RKO (cell line): Measurements from ENCODE around the gene PLEKHF1.
"Not testable (repeated sequence)": the region's sequence is repeated elsewhere in the genome, so short reads cannot be mapped to it uniquely, and the experiment has no call there.

Source experiments
- DNase-seq: peaks from one replicate; pipeline ENCODE4 v3.0.0-alpha.2; 2016; ENCODE audit warnings: low spot score

Gene PLEKHF1, protein sequence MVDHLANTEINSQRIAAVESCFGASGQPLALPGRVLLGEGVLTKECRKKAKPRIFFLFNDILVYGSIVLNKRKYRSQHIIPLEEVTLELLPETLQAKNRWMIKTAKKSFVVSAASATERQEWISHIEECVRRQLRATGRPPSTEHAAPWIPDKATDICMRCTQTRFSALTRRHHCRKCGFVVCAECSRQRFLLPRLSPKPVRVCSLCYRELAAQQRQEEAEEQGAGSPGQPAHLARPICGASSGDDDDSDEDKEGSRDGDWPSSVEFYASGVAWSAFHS

DNA sequence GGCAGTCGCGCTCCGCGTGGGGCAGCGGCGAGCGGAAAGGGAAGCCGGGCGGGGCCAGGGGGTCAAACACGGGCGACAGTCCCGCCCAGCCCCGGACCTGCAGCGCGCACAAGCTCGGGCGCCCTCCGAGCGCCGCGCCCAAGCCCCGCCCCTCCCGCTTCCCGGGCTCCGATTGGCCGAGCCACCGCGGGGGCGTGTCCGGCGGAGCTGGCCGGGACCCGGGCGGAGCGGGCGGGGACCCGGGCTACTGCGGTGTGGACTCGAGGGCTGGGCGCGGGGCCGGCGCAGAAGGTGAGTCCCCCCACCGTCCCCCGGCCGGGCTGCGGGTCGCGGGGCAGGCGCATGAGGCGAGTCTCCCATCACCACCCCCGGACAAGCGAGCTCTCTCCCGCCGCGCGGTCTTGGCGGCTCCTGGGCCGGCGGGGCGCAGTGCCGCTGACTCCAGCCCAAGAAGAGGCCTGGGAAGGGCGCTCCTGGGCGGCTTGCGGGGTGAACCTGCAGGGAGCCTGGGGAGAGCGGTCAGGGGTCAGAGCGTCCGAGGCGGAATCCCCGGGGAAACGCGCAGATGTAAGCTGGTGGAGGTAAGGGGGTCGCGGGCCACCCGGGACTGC is at the start of gene PLEKHF1:
PLEKHF1 (plus strand) TSS at position 247 of the 611 bp plus-strand sequence. CDS start 8,379 bp downstream, outside the sequence.
- peak; percentile 69 for DNase-seq

DNA sequence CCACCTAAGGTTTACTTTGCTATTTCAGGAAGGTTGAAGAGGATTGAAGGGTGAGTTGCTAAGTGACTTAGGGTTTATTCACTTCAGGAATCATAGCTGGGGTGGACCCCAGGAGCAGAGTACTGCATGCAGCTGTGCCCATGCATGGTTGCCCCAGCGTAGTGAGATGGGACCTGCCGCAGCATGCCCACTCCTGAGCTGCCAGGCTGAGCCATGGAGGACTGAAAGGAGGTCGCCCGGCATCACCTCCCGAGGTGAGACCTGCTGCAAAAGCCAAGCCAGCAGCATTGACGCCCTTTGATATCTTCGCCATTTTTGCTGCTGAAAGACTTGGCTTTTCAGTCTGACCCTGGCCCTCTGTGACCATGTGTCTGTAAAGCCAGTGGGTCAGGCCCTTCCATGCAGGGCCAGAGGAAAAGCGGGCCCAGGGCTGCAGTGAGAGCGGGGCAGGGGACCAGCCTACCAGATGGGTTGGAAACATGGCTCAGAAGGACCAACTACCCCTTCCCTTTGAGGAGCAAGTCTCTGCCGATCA is 49.3 kb upstream of the PLEKHF1 start:
- no peak for DNase-seq

DNA sequence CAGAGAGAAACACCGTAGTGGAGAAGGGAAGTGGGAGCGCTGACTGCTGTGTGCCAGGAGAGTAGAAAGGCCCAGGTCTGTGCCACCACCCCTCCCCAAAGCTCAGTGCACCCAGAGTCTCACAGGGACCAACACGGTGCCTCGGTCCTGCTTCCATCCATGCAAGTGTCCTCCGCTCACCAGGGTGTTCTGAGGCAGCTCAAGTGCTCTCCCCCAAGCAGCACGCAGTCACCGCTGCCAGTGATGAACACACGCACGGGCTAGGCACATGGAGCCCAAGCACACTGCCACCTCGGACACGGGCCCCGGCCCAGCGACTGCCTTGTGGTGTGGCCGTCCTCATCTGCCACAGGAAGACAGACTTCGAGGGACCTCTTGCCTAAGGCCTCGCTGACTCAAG is 48.7 kb upstream of the PLEKHF1 start:
- DNase-seq = no peak

DNA sequence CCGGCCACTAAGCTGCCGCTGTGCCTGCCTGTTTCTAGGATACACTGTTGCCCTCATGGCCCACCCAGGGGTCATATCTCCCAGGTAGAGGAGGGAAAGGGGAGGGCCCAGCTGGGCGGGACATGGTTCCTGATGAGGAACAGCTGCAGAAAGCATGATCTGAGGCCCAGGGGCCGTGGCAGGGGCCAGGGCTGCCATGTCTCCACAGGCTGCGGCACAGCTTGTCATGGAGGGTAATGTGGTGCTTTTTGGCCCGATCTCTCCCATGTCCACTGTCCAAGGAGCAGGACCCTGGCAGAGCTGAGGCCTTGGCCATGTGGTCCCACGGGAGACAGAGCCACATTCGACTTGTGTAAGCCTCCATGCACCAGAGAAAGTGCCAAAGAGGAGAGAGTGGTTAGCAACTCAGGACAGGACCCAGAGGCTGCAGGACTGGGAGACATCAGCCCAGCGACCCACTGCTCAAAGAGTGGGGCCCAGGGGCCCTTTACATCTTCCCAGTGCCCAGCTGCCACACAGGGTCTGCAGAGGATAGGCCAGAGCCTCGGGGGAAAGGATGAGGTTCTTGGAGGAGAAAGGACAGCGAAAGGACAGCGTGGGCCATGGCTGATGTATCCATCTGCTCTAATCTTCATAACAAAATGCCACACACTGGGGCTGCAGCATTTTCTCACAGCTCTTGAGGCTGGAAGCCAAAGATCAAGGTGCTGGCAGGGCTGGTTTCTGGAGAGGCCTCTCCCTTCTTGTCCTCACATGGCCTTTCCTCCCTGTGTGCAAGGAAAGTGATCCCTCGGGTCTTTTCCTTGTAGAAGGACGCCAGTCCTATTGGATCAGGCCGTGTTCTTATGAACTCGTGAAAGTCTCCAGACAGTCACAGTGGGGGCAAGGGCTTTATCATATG is 47.6 kb upstream of the PLEKHF1 start:
- no peak for DNase-seq

DNA sequence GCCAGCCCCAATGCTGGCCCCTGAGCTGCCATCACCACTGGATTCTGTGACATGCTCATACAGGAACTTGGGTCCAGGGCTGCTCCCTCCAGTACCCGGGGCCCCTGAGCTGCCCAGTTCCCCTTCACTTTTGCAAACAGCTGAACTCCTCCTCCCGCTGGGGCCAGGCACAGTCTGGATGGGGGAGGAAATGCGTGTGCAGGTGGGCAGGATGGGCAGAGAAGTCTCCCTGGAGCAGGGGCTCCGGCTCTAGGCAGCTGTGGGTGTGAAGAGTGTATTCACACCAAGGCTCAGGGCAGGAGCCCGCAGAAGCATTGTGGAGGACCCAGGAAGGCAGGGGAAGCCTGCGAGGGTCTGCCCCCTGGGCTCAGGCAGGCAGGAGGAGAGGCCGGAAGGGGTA is 46.8 kb upstream of the PLEKHF1 start:
- no peak for DNase-seq

DNA sequence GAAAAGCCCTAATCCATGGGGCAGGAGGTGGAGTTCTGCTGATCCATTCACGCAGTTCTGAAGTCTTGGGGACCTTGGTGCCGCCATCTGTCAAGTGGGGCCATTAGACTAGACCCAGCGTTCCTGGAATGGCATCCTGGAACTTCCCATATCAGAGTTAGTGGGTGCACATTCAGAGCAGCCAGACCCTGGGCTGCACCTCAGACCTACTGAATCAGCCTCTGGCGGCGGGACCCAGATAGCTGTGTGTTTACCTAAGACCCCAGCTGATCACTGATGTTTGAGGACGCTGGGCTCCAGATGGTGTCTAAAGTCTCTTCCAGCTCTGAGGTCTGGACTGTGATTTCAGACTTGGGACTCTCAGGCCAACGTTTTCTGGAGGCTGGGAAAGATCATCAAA is 46.4 kb upstream of the PLEKHF1 start:
- no peak for DNase-seq

DNA sequence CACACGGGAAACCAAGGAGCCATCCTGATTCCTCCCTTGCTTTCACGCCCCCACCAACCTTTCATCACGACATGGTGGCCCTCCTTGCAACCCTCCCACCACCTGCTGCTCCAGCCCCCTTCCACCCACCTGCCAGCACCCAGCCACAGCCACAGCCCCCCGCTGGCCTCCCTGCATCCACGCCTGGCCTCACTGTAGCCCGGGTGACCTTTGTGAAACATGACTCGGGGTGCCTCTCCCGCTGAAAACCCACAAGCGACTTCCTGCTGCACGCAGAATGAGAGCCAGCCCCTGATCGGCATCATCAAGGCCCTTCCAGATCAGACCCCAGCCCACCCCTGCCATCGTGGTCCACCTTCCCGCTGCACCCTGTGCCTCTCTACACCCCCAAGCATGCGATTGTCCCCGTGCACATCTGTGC is 44.3 kb upstream of the PLEKHF1 start:
- no peak for DNase-seq

DNA sequence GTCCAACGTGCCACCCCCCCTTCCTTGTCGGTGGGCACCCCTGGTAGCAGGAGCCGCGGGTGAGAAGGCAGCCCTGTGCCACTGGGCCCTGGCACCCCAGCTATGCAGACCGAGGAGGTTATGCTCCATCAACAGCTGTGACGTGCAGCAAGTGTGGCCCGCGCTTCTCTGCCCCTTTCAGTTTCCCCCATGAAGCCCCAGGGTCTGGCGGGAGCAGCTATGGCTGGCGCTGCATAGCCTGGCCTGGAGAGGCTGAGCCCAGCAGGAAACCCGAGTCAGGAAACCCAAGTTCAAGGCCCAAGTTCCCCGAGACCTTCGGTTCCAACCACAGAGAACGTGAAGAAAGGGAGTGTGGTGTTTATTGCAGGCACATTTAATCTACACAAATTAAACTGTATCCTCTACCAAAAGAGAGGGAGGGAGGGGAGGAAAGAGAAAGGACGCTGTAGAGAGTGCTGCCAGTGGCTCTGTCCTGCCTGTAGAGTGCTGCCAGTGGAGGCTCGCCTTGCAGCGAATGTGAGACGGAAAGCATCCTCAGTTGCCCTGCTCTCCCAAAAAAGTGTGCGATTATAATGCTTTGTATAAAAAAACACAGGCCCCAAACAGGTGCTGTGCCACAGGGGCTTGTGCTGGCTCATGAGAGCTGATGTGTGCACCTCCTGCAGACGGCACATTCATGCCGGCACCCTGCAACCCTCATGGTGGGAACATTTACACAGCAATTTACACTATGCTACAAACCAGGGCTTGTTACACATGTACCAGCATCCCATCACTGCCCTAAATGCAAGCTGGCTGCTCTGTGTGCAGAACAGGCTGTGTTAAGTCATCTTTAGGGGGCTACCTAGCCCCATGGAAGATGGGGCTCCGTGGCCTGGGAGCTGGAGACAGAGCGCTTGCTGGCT is 42.8 kb upstream of the PLEKHF1 start:
- no peak for DNase-seq

DNA sequence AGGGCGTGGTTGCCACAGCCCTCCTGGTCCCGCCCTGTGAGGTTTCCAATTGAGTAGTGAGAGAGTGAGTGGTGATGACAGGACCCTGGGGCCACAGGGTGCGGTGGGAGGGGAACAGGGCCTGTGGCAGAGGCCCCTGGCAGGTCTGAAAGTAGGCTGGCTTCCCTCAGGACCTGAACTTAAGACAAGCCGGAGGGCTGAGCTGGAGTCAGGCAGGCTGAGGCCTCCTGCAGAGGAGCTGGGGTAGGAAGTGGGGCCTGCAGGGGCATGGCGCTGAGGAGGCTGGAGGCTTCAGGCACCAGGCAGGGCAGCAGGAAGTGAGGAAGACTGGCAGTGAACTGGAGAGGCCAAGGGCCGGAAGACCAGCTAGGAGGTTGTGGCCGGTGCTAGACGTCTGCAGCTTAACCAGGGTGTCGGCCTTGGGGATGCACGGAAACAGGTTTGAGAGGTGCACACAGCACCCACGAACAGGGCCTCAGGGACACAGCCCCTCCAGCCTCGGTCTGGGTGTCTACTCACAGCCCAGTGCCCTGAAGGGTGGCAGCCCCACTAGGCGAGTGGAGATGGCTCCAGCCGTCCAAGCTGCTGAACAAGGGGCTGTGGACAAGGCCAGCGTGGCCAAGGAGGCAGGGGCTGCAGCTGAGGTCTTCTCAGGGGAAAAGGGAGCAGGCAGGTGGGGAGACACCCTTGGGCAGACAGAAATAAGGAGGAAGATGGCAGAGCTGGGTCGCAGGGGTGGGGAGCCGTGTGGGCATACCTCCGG is 41.4 kb upstream of the PLEKHF1 start:
- no peak for DNase-seq

DNA sequence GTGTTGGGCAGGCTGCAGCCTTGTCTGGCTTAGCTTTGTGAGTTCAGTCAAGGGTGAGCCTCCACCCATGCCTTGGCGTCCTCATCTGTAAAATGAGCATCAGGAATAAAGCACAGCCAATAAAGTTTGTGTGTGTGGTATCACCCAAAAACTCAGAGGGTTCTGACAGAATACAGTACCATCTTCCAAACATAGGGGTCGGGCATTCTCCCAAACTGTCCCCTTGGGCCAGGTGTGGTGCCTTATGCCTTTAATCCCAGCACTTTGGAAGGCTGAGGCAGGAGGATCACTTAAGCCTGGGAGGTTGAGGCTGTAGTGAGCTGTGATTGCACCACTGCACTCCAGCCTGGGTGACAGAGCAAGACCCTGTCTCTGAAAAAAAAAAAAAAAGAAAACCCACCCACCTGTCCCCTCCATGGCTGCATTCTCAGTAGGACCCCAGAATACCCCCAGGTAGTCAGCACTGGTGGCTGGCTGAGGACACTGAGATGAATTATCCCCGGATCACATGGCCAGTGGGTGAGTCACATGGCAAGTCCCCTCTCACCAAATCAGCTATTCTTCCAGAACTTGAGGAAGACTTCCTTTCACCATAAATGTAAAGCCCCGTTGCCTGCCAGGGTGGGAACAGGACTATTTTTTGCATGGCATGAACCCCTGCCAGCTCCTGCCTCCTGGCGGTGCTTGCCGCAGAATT is 40.6 kb upstream of the PLEKHF1 start:
- DNase-seq = no peak

DNA sequence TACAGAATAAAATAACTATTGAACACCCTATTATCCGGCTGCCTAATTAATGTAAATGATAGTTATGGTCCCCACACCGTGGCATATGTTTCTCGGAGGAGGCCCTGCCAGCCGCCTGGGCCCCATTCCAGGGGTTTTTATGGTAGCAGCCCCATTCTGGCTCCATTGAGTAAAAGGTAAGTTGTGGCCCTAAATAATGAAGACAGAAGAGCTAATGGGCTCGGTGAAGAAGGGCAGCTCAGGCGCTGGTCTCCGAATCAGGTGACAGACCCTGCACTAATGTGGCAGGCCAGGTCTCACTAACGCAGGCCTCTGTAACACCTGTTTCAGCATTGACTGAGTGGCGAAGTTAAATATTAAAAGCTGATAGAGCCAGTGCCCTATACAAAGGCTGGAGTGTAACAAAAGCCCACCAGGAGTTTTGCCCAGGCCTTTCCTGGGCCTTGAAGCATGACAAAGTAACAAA is 40.0 kb upstream of the PLEKHF1 start:
- no peak for DNase-seq

DNA sequence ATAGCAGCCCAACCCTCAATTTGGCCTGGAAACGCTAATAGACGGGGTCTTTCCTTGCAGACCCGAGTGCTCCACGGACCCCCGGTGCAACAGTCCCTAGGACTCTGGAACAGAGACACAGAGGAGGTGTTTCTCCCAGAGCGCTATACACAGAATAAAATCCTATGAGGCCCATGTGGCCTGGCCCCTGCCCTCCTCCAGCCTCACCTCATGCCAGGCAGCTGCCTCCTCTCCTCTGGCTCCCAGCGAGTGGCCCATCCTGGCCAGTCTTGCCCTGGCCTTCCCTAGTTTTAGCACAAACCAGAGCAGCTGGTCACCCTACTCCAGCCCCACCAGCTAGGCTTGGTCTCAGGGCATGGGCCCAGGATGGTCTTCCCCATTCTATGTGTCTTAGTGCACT is 38.9 kb upstream of the PLEKHF1 start:
- DNase-seq = no peak

DNA sequence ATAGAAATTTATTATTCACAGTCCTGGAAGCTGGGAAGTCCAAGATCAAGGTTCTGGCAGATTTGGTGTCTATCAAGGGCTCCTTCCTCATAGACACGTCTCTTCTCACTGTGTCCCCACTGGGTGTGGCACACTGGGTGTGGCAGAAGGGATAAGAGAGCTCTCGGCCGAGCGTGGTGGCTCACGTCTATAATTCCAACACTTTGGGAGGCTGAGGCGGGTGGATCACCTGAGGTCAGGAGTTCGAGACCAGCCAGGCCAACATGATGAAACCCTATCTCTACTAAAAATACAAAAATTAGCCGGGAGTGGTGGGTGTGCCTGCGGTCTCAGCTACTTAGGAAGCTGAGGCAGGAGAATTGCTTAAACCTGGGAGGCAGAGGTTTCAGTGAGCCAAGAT is 38.4 kb upstream of the PLEKHF1 start:
- not testable (repeated sequence) for DNase-seq

DNA sequence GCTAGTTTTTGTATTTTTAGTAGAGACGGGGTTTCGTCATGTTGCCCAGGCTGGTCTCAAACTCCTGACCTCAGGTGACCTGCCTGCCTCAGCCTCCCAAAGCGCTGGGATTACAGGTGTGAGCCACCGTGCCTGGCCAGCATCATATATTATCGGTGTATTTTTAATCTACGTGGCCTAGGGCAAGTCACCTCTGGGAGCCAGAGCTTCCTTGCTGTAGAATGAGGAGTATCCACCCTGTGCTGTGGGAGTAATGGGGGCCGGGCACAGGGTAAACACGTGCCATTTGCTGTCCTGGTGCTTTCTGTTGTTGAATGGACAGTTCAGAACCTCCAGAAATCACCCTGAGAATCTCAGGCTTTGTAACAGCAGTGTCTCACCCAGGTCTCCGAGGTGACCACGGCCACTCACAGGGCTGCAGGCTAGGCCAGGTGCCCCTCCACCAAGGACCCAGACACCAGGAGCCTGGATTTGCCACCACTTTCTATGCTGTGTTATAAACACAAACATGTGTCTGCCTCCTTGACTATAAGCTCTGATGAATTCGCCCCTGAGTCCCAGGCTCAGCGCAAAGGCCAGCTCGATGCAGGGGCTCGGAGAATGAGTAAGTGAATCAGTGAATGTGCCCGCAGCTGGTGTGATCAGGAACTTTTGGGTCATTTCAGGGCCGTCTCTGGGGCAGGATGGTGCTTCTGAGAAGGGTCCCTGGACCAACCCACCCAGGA is 36.4 kb upstream of the PLEKHF1 start:
- no peak for DNase-seq

DNA sequence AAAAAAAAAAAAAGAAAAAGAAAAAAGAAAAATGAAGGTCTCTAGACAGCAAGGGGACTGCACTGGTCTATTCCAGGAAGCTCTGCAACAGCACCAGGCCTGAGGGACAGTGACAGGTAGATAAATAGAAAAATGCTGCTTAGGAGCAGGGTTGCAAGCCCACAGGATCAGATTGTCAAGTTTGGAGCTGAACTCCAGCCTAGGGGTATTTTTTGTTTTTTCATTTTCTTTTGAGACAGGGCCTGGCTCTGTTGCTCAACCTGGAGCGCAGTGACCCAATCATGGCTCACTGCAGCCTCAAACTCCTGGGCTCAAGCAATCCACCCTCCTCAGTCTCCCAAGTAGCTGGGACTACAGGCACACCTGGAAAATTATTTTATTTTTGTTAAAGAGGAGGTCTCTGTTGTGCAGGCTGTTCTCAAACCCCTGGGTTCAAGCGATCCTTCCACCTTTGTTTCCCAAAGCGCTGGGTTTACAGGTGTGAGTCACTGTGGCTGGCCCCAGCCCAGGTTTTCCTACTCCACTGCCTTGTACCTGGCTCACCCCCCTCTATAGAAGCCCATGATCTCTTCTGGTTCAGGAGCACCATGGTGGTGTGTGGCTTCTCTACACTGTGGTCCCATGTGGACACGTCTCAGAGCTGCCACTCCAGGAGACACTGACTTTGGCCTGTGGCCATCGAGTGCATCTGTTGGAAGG is 35.3 kb upstream of the PLEKHF1 start:
- no peak for DNase-seq

DNA sequence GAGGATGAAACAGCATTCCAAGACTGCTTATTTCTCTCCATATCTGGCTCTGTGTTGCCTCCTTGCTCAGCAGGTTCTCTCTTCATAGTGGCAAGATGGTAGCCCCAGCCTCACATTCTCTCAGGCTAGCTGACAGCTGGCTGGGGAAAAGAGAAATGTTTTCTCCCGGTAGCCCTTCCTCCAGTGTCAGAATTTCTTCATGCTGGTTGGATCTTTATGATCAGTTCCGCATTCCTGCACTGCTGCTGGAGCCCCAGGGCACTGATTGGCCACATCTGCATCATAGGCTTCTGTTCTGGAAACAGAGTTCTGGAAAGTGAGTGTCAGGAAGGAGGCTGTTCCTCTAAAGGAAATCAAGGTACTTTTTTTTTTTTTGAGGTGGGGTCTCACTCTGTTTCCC is 34.6 kb upstream of the PLEKHF1 start:
- no peak for DNase-seq

DNA sequence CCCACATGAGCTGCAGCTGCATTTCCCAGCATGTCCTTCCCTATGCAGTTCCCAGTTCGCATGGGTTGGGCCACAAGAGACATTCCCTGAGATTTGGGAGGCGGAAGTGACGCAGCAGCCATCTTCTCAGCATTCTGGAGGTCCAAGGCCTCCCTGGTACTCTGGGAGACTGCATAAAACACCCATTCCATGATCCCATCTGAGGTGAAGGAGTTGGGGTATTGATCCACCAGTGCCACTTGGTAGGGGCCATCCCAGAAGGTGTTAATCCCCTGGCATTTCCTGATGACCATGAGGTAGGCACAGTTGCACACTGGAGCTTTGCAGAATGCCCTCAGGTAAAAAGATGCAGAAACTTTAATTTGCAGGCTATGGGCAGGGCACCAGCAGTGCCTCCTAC is 33.8 kb upstream of the PLEKHF1 start:
- DNase-seq = no peak

DNA sequence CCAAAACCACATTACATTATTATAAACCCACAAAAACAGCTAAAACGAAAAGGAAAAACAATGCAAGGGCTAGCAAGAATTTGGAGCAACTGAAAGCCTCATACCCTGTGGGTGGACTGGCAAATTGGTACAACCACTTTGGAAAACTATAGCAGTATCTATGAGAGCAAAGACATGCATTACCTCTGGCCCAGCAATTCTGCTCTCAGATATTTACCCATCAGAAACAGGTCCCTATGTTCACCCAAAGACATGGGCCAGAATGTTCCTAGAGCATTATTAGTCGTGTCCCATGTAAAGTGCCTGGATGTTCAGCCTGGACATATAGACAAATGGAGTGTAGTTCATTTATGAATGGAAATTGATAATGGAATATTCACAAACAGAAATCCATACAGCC is 31.3 kb upstream of the PLEKHF1 start:
- DNase-seq = no peak
